Chondrocyte (in vitro differentiated cells): ENCODE results near the gene ZNF207. TPM values are rescaled to one million over a fixed set of nuclear protein-coding genes. Genes with fewer than 3 reads are reported as not detected.
"Not testable (repeated sequence)": the region's sequence is repeated elsewhere in the genome, so short reads cannot be mapped to it uniquely, and the experiment has no call there.

ENCODE experiments used
- DNase-seq: peaks from one replicate; pipeline ENCODE4 v3.0.0; 2021; ENCODE audit warnings: mixed read lengths, low spot score
- H3K27ac Mint-ChIP-seq: one replicate; pipeline ENCODE4 v1.8.0; 2021; ENCODE audit warnings: mild to moderate bottlenecking, moderate library complexity, mixed read lengths; ENCODE audit not compliant: unreplicated experiment
- H3K27me3 Mint-ChIP-seq: 2 replicates; pipeline ENCODE4 v1.8.0; 2021; ENCODE audit warnings: low read depth, mixed read lengths
- H3K36me3 Mint-ChIP-seq: 2 replicates; pipeline ENCODE4 v1.8.0; 2021; ENCODE audit warnings: low read depth, mixed read lengths
- H3K4me1 Mint-ChIP-seq: 2 replicates; pipeline ENCODE4 v1.8.0; 2021; ENCODE audit warnings: low read depth, mild to moderate bottlenecking, mixed read lengths
- H3K4me3 Mint-ChIP-seq: one replicate; pipeline ENCODE4 v1.8.0; 2021; ENCODE audit warnings: mild to moderate bottlenecking, moderate library complexity, mixed read lengths; ENCODE audit not compliant: unreplicated experiment
- H3K9me3 Mint-ChIP-seq: 2 replicates; pipeline ENCODE4 v1.8.0; 2021; ENCODE audit warnings: low read depth, mixed read lengths
- total RNA-seq: library from RNA; stranded (reverse); gene quantifications from 3 replicates; pipeline ENCODE4 v1.2.1, GENCODE V29; 2021
- TF ChIP-seq, protein P1 (sequence below): fragments of 200-600 bp; sonication (generic); IDR thresholded peaks from 2 replicates; pipeline ENCODE4 v1.5.0; 2021; ENCODE audit warnings: antibody characterized with exemption, mild to moderate bottlenecking, moderate library complexity

The ZNF207 gene
- total RNA-seq, 1 donor from 2014 or later, result 107 TPM

DNA sequence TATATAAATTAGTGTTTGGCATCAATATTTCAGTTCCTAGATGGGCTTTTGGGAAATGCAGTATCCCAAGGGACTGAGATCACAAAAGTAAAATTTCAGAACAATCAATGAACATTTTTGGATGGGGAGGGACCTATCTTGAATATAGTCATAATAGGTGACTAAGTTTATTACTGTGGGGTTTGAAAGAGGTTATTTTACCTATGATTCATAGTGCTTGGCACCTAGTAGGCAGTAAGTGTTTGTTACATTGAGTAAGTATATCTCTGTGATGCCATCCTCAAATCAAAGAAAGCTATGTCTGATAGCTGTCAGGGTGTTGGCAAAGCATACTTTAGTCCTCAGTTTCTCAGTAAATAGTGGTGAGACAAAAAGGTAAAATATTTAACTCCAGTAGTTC, 36.9 kb downstream of the ZNF207 start:
- Mint-ChIP-seq H3K27ac (no peak overlapping the region), H3K27me3 (no peaks in the 10 kb centered on the region), H3K4me1 (peaks cover 10% of the 10 kb centered on the region), H3K4me3 (no peak overlapping the region), H3K9me3 (no peaks in the 10 kb centered on the region), H3K36me3 (peaks cover 16% of the 10 kb centered on the region)
- TF ChIP-seq, protein P1, sequence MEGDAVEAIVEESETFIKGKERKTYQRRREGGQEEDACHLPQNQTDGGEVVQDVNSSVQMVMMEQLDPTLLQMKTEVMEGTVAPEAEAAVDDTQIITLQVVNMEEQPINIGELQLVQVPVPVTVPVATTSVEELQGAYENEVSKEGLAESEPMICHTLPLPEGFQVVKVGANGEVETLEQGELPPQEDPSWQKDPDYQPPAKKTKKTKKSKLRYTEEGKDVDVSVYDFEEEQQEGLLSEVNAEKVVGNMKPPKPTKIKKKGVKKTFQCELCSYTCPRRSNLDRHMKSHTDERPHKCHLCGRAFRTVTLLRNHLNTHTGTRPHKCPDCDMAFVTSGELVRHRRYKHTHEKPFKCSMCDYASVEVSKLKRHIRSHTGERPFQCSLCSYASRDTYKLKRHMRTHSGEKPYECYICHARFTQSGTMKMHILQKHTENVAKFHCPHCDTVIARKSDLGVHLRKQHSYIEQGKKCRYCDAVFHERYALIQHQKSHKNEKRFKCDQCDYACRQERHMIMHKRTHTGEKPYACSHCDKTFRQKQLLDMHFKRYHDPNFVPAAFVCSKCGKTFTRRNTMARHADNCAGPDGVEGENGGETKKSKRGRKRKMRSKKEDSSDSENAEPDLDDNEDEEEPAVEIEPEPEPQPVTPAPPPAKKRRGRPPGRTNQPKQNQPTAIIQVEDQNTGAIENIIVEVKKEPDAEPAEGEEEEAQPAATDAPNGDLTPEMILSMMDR, result no peak
- no peak for DNase-seq

DNA sequence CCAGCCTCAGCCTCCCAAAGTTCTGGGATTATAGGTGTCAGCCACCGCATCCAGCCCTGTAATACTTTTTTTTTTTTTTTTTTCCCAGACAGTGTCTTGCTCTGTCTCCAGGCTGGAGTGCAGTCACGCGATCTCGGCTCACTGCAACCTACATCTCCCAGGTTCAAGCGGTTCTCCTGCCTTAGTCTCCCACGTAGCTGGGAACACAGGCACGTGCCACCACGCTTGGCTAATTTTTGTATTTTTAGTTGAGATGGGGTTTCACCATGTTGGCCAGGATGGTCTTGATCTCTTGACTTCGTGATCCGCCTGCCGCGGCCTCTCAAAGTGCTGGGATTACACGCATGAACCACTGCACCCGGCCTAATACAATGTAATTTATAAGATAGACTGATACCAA, 38.2 kb downstream of the ZNF207 start:
- not testable (repeated sequence) for H3K27me3 Mint-ChIP-seq, H3K36me3 Mint-ChIP-seq, H3K4me1 Mint-ChIP-seq, DNase-seq, H3K4me3 Mint-ChIP-seq, H3K9me3 Mint-ChIP-seq, H3K27ac Mint-ChIP-seq

DNA sequence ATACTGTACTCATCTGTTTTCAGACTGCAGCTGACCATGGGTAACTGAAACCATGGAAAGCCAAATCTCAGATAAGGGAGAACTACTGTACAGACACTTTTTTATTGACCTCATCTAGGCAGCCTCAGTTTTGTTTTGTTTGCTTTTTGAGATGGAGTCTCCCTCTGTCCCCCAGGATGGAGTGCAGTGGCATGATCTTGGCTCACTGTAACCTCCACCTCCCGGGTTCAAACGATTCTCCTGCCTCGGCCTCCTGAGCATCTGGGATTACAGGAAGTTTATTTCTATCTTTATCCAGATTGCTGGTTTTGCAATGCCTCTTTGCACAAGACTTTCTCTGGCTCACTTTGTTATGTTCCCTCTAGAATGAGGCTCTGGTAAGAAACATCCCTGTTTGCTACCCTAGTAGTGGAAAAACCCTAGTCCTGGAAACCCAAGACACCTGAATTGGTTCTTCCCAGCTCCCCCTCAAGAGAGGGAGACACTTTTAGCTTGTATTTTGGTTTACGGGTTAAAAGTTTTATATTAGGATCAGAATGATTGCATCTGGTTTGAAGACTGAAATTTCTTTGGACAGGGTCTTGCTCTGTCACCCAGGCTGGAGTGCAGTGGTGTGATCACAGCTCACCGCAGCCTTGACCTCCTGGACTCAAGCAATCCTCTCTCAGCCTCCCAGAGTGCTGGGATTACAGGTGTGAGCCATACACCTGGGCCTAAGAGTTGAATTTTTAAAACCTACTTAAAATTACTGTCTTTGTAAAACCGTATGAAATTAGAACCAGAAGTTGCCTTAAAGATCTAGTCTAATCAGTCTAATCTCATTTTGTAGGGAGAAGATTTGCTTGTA, 38.9 kb downstream of the ZNF207 start:
- no peaks in the 10 kb centered on the region for H3K27me3 Mint-ChIP-seq

DNA sequence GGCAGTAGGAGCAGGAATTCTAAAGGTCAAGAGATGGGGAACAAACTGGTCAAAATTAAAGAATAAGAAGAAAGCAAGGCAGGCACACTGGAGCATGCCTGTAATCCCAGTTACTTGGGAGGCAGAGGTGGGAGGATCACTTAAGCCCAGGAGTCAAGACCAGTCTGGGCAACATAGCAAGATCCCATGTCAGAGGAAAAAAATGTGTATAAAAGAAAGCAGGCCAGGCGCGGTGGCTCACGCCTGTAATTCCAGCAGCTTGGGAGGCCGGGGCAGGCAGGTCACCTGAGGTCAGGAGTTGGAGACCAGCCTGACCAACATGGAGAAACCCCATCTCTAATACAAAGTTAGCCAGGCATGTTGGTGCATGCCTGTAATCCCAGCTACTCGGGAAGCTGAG, 43.9 kb downstream of the ZNF207 start:
- no peak overlapping the region for H3K27ac Mint-ChIP-seq

More for the DNA sequence above, 38.9 kb downstream of the ZNF207 start:
- DNase-seq, result no peak
- TF ChIP-seq, protein P1, result no peak
- H3K4me3 Mint-ChIP-seq, result no peak overlapping the region
- no peak overlapping the region for H3K27ac Mint-ChIP-seq
- no peaks in the 10 kb centered on the region for H3K4me1 Mint-ChIP-seq
- peaks cover 5% of the 10 kb centered on the region for H3K36me3 Mint-ChIP-seq
- no peaks in the 10 kb centered on the region for H3K9me3 Mint-ChIP-seq

DNA sequence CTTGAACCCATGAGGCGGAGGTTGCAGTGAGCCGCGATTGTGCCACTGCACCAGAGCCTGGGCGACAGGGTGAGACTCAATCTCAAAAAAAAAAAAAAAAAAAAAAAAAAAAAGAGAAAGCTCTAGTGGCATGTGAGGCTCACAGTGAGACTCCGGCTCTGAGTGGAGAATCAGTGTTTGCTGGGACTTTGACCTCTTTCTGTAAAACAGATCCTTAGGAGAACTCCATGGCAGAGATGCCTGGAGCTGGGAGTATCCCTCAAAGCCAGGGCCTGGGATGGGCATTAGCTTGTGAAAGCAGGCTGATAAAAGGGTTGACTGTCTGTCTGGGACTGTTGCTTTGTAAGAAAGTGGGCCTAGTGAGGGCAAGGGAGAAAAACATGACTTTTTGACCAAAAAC, 46.4 kb downstream of the ZNF207 start:
- DNase-seq, result no peak
- H3K4me3 Mint-ChIP-seq, result no peak overlapping the region
- peaks cover 4% of the 10 kb centered on the region for H3K36me3 Mint-ChIP-seq
- H3K27me3 Mint-ChIP-seq, result no peaks in the 10 kb centered on the region
- TF ChIP-seq, protein P1, result no peak
- H3K27ac Mint-ChIP-seq, result no peak overlapping the region
- no peaks in the 10 kb centered on the region for H3K9me3 Mint-ChIP-seq
- H3K4me1 Mint-ChIP-seq, result no peaks in the 10 kb centered on the region

More for the DNA sequence above, 43.9 kb downstream of the ZNF207 start:
- no peaks in the 10 kb centered on the region for H3K4me1 Mint-ChIP-seq
- H3K27me3 Mint-ChIP-seq, result no peaks in the 10 kb centered on the region
- no peak overlapping the region for H3K4me3 Mint-ChIP-seq
- H3K9me3 Mint-ChIP-seq, result no peaks in the 10 kb centered on the region
- peaks cover 5% of the 10 kb centered on the region for H3K36me3 Mint-ChIP-seq
- TF ChIP-seq, protein P1, result no peak
- no peak for DNase-seq

DNA sequence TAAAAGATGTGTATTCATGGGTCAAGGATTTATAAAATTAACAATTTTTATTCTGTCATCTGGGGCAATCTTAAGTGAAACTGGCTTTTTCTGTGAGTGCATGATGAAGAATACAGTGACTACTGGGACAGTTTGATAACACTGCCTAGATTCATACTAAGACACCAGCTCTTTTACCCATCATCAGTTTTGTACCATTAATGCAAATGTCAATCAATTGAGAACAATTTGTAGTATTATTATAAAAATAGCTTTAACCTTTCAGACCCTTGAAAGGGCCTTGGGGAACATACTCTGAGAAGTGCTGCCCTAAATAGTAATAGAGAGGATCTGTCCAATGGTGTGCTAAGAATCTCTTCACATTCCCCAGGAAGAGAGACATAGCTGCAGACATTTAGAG, 49.0 kb downstream of the ZNF207 start:
- Mint-ChIP-seq H3K9me3 (no peaks in the 10 kb centered on the region), H3K36me3 (peaks cover 1% of the 10 kb centered on the region), H3K27ac (no peak overlapping the region)

DNA sequence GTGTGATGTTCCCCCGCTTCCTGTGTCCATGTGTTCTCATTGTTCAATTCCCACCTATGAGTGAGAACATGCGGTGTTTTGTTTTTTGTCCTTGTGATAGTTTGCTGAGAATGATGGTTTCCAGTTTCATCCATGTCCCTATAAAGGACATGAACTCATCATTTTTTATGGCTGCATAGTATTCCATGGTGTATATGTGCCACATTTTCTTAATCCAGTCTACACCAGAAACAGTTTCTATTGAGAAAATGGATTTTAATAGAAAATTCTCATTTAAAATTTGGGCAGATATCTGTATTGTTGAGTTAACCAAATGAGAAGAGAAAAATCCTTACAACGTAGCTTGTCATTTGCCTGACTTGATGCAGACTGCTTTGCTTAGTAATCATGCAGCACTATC, 60.1 kb downstream of the ZNF207 start:
- H3K27me3 Mint-ChIP-seq, H3K4me1 Mint-ChIP-seq, H3K9me3 Mint-ChIP-seq, DNase-seq, H3K4me3 Mint-ChIP-seq, H3K36me3 Mint-ChIP-seq, H3K27ac Mint-ChIP-seq: not testable (repeated sequence)

More for the DNA sequence above, 49.0 kb downstream of the ZNF207 start:
- Mint-ChIP-seq H3K4me3 (no peak overlapping the region), H3K27me3 (no peaks in the 10 kb centered on the region), H3K4me1 (no peaks in the 10 kb centered on the region)
- TF ChIP-seq, protein P1, result no peak
- no peak for DNase-seq
